Gastroesophageal sphincter (tissue), 4 donors: ENCODE measurements around the gene APOL6. TPM values are rescaled to one million over a fixed set of nuclear protein-coding genes. Genes with fewer than 3 reads are reported as not detected.

ENCODE experiments used
- ATAC-seq: fragments of 150-250 bp; one replicate; pipeline ENCODE4 v1.9.1; 2016; ENCODE audit warnings: mild to moderate bottlenecking, moderate library complexity
- H3K27ac ChIP-seq, 4 donors: fragments of 200-600 bp; sonication (generic) in 3 of 4; 1 replicate in 3 of 4; 2 replicates in 1 of 4; pipeline ENCODE4 v1.5.1; 2016 to 2019
- H3K27me3 ChIP-seq: fragments of 200-600 bp; sonication (generic); one replicate; pipeline ENCODE4 v1.5.1; 2019
- H3K36me3 ChIP-seq, 2 donors: fragments of 200-600 bp; sonication (generic); one replicate each; pipeline ENCODE4 v1.5.1; 2019; ENCODE audit warnings: control low read depth in 1 of 2
- H3K4me1 ChIP-seq, 3 donors: fragments of 200-600 bp; sonication (generic); 1 replicate in 2 of 3; 2 replicates in 1 of 3; pipeline ENCODE4 v1.5.1; 2016 to 2019; ENCODE audit warnings: control low read depth in 2 of 3
- H3K4me3 ChIP-seq, 2 donors: fragments of 200-600 bp; sonication (generic); one replicate each; pipeline ENCODE4 v1.5.1; 2019; ENCODE audit warnings: mild to moderate bottlenecking in 1 of 2, moderate library complexity in 1 of 2
- H3K9me3 ChIP-seq, 3 donors: fragments of 200-600 bp; sonication (generic); one replicate each; pipeline ENCODE4 v1.5.1; 2017 to 2019; ENCODE audit warnings: control low read depth in 2 of 3
- CTCF ChIP-seq, 4 experiments: fragments of 200-600 bp in 2 of 4; fragments of 450-650 bp in 2 of 4; sonication (generic) in 1 of 4; IDR thresholded peaks; one replicate each; pipeline ENCODE4 v1.5.1; 2017 to 2019; ENCODE audit warnings: antibody characterized with exemption in 4 of 4, mild to moderate bottlenecking in 2 of 4, moderate library complexity in 2 of 4
- EP300 ChIP-seq: sonication (generic); formaldehyde crosslinking; IDR thresholded peaks from one replicate; pipeline ENCODE4 v1.6.1; 2017; ENCODE audit warnings: antibody characterized with exemption, mild to moderate bottlenecking
- POLR2A ChIP-seq, 2 donors: fragments of 450-650 bp; IDR thresholded peaks; one replicate each; pipeline ENCODE4 v1.6.1; 2017; ENCODE audit warnings: antibody characterized with exemption in 2 of 2, mild to moderate bottlenecking in 2 of 2, moderate library complexity in 1 of 2
- POLR2AphosphoS5 ChIP-seq: sonication (generic); formaldehyde crosslinking; IDR thresholded peaks from one replicate; pipeline ENCODE4 v1.6.1; 2017; ENCODE audit warnings: antibody characterized with exemption
- WGBS, 2 donors: methylation state at CpG; one replicate each; pipeline ENCODE4 v1.1.5; 2018; ENCODE audit warnings: low coverage in 1 of 2; 5-methylcytosine and 5-hydroxymethylcytosine counted together
- total RNA-seq, 4 donors: library from RNA; depleted of rRNA; stranded (reverse); fragments of >200 nt; gene quantifications; one replicate each; pipeline ENCODE4 v1.1.0, GENCODE V29; 2016

The APOL6 gene
- total RNA-seq, 4 donors from 2014 or later, result 10.4 to 13.3 (median 10.9) TPM

DNA sequence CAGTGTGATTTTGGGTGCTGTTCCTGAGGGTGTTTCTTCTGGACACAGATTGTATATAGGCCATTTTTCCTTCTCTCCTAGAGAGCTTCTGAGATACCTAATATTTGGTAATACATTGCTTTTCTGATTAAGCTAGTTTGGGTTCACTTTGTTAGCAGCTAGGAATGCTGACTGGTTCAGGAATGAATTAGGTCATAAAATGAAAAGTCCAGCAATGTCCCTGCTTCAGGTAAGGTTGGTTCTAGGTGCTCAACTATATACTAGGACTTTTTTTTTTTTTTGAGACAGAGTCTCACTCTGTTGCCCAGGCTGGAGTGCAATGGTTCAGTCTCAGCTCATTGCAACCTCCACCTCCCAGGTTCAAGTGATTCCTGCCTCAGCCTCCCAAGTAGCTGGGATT is 36.5 kb downstream of the APOL6 start:
- Histone ChIP-seq H3K9me3 (no peaks in the 10 kb centered on the region), H3K27me3 (no peaks in the 10 kb centered on the region), H3K4me3 (no peak overlapping the region), H3K4me1 (no peaks in the 10 kb centered on the region), H3K36me3 (no peaks in the 10 kb centered on the region), H3K27ac (no peak overlapping the region)
- TF ChIP-seq POLR2AphosphoS5, result no peak
- TF ChIP-seq CTCF (IDR thresholded peaks at IDR 0.05), result no peak
- no peak for TF ChIP-seq POLR2A (IDR thresholded peaks at IDR 0.05)
- TF ChIP-seq EP300, result no peak
- no peak for ATAC-seq

DNA sequence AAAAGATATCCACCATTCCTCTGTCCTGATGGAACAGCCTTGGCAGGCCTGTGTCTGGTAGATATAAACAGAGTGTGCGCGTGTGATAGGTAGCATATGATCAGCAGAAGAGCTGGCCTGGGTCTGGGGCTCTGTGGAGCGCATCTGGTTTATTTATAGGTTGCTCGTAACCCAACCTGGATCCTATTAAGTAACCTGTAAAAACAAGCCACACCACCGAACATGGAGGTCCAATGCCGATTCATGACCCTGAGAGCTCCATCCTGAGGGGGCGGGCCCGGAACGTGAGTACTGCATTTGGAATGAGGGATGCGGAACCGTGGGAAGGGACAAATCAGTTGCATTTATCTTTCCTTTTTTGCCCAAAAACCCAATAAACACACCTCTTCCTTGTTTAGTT is 37.5 kb downstream of the APOL6 start:
- Histone ChIP-seq H3K27me3 (no peaks in the 10 kb centered on the region), H3K4me3 (no peak overlapping the region), H3K27ac (no peak overlapping the region), H3K9me3 (no peaks in the 10 kb centered on the region), H3K36me3 (no peaks in the 10 kb centered on the region), H3K4me1 (no peaks in the 10 kb centered on the region)
- TF ChIP-seq POLR2A (IDR thresholded peaks at IDR 0.05), result no peak
- no peak for TF ChIP-seq CTCF (IDR thresholded peaks at IDR 0.05)
- no peak for TF ChIP-seq EP300
- no peak for TF ChIP-seq POLR2AphosphoS5
- ATAC-seq, result no peak
- 67 to 91% methylated on average over 3 to 8 of the region's 11 CpGs for WGBS, 2 donors

GRCh38 chr22:35686298-35686697 is 38.1 kb downstream of the APOL6 start:
- TF ChIP-seq POLR2AphosphoS5 (no peak), POLR2A (IDR thresholded peaks at IDR 0.05) (no peak), CTCF (IDR thresholded peaks at IDR 0.05) (no peak), EP300 (no peak)
- Histone ChIP-seq H3K27ac (no peak overlapping the region), H3K27me3 (no peaks in the 10 kb centered on the region), H3K9me3 (no peaks in the 10 kb centered on the region), H3K36me3 (no peaks in the 10 kb centered on the region), H3K4me1 (no peaks in the 10 kb centered on the region), H3K4me3 (no peak overlapping the region)
- WGBS, 2 donors, result 85 to 100% methylated on average over 1 to 2 of the region's 4 CpGs
- ATAC-seq, result no peak

GRCh38 chr22:35687461-35687860 is 39.2 kb downstream of the APOL6 start:
- no peak overlapping the region for H3K27ac ChIP-seq
- no peaks in the 10 kb centered on the region for H3K9me3 ChIP-seq
- TF ChIP-seq EP300 (no peak), POLR2AphosphoS5 (no peak), CTCF (IDR thresholded peaks at IDR 0.05) (no peak), POLR2A (IDR thresholded peaks at IDR 0.05) (no peak)
- no peak for ATAC-seq
- H3K4me1 ChIP-seq, result no peaks in the 10 kb centered on the region
- H3K27me3 ChIP-seq, result peaks cover 4% of the 10 kb centered on the region
- 78 to 89% methylated on average over 5 to 6 of the region's 6 CpGs for WGBS, 2 donors
- no peak overlapping the region for H3K4me3 ChIP-seq
- H3K36me3 ChIP-seq, result no peaks in the 10 kb centered on the region

GRCh38 chr22:35688913-35689675 is 40.8 kb downstream of the APOL6 start:
- 80 to 89% methylated on average over 9 to 10 of the region's 10 CpGs for WGBS, 2 donors
- Histone ChIP-seq H3K4me3 (no peak overlapping the region), H3K27me3 (peaks cover 4% of the 10 kb centered on the region), H3K9me3 (no peaks in the 10 kb centered on the region), H3K4me1 (no peaks in the 10 kb centered on the region), H3K27ac (no peak overlapping the region), H3K36me3 (no peaks in the 10 kb centered on the region)
- no peak for ATAC-seq
- TF ChIP-seq CTCF (IDR thresholded peaks at IDR 0.05), result no peak
- no peak for TF ChIP-seq EP300
- no peak for TF ChIP-seq POLR2AphosphoS5
- no peak for TF ChIP-seq POLR2A (IDR thresholded peaks at IDR 0.05)
